MM.1S (cell line): ENCODE measurements around the gene MAP2.

Source experiments
- DNase-seq: peaks from one replicate; pipeline ENCODE4 v3.0.0-alpha.2; 2015
- H2AFZ ChIP-seq: fragments of 300-600 bp; sonication (generic); 2 replicates; pipeline ENCODE4 v1.6.0; 2016; ENCODE audit warnings: antibody characterized with exemption, low read length
- H3F3A ChIP-seq: fragments of 300-600 bp; sonication (generic); 2 replicates; pipeline ENCODE4 v1.6.1; 2016; ENCODE audit warnings: mild to moderate bottlenecking, antibody characterized with exemption, low read length, moderate library complexity, mixed read lengths; ENCODE audit not compliant: insufficient read depth
- H3K27ac ChIP-seq: fragments of 300-600 bp; sonication (generic); 2 replicates; pipeline ENCODE4 v1.5.1; 2016; ENCODE audit warnings: mild to moderate bottlenecking, low read length
- H3K27me3 ChIP-seq: fragments of 300-600 bp; sonication (generic); replicated peaks from 2 replicates; pipeline ENCODE4 v1.6.0; 2016; ENCODE audit warnings: low read length; ENCODE audit not compliant: insufficient read depth
- H3K36me3 ChIP-seq: fragments of 300-600 bp; sonication (generic); replicated peaks from 2 replicates; pipeline ENCODE4 v1.6.1; 2016; ENCODE audit warnings: mild to moderate bottlenecking, low read length, mixed read lengths; ENCODE audit not compliant: insufficient read depth
- H3K4me1 ChIP-seq: fragments of 300-600 bp; sonication (generic); 2 replicates; pipeline ENCODE4 v1.6.1; 2016; ENCODE audit warnings: low read length, mixed read lengths
- H3K4me2 ChIP-seq: fragments of 300-600 bp; sonication (generic); 2 replicates; pipeline ENCODE4 v1.6.0; 2016; ENCODE audit warnings: low read depth, low read length
- H3K4me3 ChIP-seq: fragments of 300-600 bp; sonication (generic); 2 replicates; pipeline ENCODE4 v1.5.1; 2016; ENCODE audit warnings: low read length, mixed read lengths
- H3K79me2 ChIP-seq: fragments of 300-600 bp; sonication (generic); 2 replicates; pipeline ENCODE4 v1.6.1; 2016; ENCODE audit warnings: mixed run types, low read length, mixed read lengths
- H3K9ac ChIP-seq: fragments of 300-600 bp; sonication (generic); 2 replicates; pipeline ENCODE4 v1.6.1; 2016; ENCODE audit warnings: low read length, mixed read lengths
- H3K9me2 ChIP-seq: fragments of 300-600 bp; sonication (generic); replicated peaks from 2 replicates; pipeline ENCODE4 v1.6.1; 2016; ENCODE audit warnings: mild to moderate bottlenecking, low read length, mixed read lengths; ENCODE audit not compliant: insufficient read depth
- H3K9me3 ChIP-seq: fragments of 300-600 bp; sonication (generic); replicated peaks from 2 replicates; pipeline ENCODE4 v1.6.1; 2016; ENCODE audit warnings: mild to moderate bottlenecking, low read length, mixed read lengths; ENCODE audit not compliant: insufficient read depth
- H4K20me1 ChIP-seq: fragments of 300-600 bp; sonication (generic); 2 replicates; pipeline ENCODE4 v1.6.1; 2016; ENCODE audit warnings: mild to moderate bottlenecking, low read length, moderate library complexity, mixed read lengths; ENCODE audit not compliant: insufficient read depth
- EZH2 ChIP-seq: fragments of 300-600 bp; sonication (generic); optimal IDR thresholded peaks from 2 replicates; pipeline ENCODE3; 2017; ENCODE audit warnings: low read depth, mild to moderate bottlenecking, antibody characterized with exemption, low read length, mixed read lengths
- EZH2phosphoT487 ChIP-seq: fragments of 300-600 bp; sonication (generic); IDR thresholded peaks from 2 replicates; pipeline ENCODE4 v1.6.1; 2018; ENCODE audit warnings: antibody characterized with exemption, low read length
- TF ChIP-seq, protein P1 (sequence below): fragments of 300-600 bp; sonication (generic); IDR thresholded peaks from 2 replicates; pipeline ENCODE4 v1.5.1; 2016; ENCODE audit warnings: antibody characterized with exemption, low read length, mixed read lengths

The MAP2 gene

DNA sequence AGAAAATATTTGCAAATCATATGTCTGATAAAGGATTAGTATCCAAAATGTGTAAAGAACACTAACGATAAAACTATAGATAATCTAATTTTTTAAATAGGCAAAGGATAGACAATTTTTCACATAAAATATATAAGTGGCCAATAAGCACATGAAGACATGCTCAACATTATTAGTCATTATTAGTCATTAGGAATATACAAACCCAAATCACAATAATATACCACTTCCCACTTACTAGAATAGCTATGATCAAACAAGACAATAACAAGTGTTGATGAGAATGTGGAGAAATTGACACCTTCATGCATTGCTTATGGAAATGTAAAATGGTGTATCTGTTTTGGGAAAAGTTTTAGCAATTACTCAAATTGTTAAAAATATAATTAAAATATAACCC is 12.6 kb upstream of the MAP2 start:
- H3K36me3 ChIP-seq = no peaks in the 10 kb centered on the region
- H2AFZ ChIP-seq = no peak overlapping the region
- no peak overlapping the region for H3K9ac ChIP-seq
- H3K27ac ChIP-seq = no peak overlapping the region
- H3K9me3 ChIP-seq = no peaks in the 10 kb centered on the region
- H3K4me1 ChIP-seq = no peaks in the 10 kb centered on the region
- no peak for TF ChIP-seq EZH2phosphoT487
- TF ChIP-seq EZH2 = no peak
- TF ChIP-seq, protein P1, sequence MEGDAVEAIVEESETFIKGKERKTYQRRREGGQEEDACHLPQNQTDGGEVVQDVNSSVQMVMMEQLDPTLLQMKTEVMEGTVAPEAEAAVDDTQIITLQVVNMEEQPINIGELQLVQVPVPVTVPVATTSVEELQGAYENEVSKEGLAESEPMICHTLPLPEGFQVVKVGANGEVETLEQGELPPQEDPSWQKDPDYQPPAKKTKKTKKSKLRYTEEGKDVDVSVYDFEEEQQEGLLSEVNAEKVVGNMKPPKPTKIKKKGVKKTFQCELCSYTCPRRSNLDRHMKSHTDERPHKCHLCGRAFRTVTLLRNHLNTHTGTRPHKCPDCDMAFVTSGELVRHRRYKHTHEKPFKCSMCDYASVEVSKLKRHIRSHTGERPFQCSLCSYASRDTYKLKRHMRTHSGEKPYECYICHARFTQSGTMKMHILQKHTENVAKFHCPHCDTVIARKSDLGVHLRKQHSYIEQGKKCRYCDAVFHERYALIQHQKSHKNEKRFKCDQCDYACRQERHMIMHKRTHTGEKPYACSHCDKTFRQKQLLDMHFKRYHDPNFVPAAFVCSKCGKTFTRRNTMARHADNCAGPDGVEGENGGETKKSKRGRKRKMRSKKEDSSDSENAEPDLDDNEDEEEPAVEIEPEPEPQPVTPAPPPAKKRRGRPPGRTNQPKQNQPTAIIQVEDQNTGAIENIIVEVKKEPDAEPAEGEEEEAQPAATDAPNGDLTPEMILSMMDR = no peak
- H3K79me2 ChIP-seq = no peaks in the 10 kb centered on the region
- no peak overlapping the region for H3K4me3 ChIP-seq
- no peaks in the 10 kb centered on the region for H3K9me2 ChIP-seq
- DNase-seq = no peak
- no peaks in the 10 kb centered on the region for H4K20me1 ChIP-seq
- H3F3A ChIP-seq = no peaks in the 10 kb centered on the region
- no peaks in the 10 kb centered on the region for H3K27me3 ChIP-seq
- no peak overlapping the region for H3K4me2 ChIP-seq

DNA sequence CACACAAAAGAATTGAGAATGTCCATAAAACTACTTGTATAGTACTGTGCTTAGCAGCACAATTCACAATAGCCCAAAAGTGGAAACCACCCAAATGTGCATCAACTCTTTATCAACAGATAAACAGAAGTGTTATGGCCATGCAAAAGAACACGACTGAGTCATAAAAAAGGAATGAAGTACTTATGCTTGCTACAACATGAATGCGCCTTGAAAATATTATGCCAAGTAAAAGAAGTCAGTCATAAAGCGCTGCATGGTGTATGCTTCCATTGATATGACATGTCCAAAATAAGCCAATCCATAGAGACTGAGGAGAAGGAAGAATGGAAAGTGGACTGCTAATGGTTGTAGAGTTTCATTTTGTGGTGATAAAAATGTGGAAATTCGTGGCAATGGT is 12.1 kb upstream of the MAP2 start:
- Histone ChIP-seq H3K4me1 (no peaks in the 10 kb centered on the region), H4K20me1 (no peaks in the 10 kb centered on the region), H3K4me3 (no peak overlapping the region), H3K9me3 (no peaks in the 10 kb centered on the region), H3K9ac (no peak overlapping the region), H3K27ac (no peak overlapping the region), H2AFZ (no peak overlapping the region), H3K79me2 (no peaks in the 10 kb centered on the region), H3K4me2 (no peak overlapping the region), H3K36me3 (no peaks in the 10 kb centered on the region), H3K9me2 (no peaks in the 10 kb centered on the region), H3K27me3 (no peaks in the 10 kb centered on the region), H3F3A (no peaks in the 10 kb centered on the region)
- no peak for TF ChIP-seq EZH2phosphoT487
- TF ChIP-seq EZH2 = no peak
- TF ChIP-seq, protein P1 = no peak
- no peak for DNase-seq

DNA sequence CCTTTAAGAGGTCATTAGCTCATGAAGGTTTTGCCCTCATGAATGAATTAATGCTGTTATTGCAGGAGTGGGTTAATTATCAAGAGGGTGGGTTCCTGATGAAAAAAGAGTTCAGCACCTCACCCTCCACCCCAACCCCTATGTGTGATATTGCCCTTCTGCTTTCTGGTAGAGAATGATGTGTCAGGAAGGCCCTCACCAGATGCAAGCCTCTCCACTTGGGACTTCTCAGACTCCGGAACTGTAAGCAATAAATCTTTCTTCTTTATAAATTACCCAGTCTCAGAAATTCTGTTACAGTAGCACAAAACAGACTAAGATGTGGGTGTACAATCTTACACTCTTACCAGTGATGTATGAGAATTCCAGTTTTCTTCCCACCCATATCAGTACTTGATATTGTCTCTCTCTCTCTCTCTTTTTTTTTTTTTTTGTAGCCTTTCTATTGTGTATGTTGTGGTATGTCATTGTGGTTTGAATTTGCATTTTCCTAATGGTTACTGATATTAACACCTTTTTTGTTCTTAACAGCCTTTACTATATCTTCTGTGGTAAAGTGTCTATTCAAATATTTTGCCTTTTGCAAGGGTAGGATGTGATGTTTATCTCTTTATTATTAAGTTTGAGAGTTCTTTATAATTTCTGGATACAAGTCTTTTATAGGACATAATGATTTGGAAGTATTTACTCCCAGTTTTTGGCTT is 10.4 kb upstream of the MAP2 start:
- Histone ChIP-seq H3K9ac (no peak overlapping the region), H4K20me1 (no peaks in the 10 kb centered on the region), H3K36me3 (no peaks in the 10 kb centered on the region), H3K4me1 (no peaks in the 10 kb centered on the region), H3K9me3 (no peaks in the 10 kb centered on the region), H3F3A (no peaks in the 10 kb centered on the region), H3K4me2 (no peak overlapping the region), H3K27ac (no peak overlapping the region), H3K9me2 (no peaks in the 10 kb centered on the region), H3K27me3 (no peaks in the 10 kb centered on the region), H2AFZ (no peak overlapping the region), H3K79me2 (no peaks in the 10 kb centered on the region), H3K4me3 (no peak overlapping the region)
- no peak for TF ChIP-seq EZH2
- TF ChIP-seq, protein P1 = no peak
- no peak for TF ChIP-seq EZH2phosphoT487
- DNase-seq = no peak
